Measurements from ENCODE around the gene CAMKMT.

GRCh38 chr2:44549099-44549471, 187.3 kb downstream of the CAMKMT start:
- TF ChIP-seq POLR2A (IDR thresholded peaks at IDR 0.05): no peak
- no peak for TF ChIP-seq CTCF (IDR thresholded peaks at IDR 0.05)
